GM11168 (cell line): ENCODE data around the gene NOCT.
"Not testable (repeated sequence)": the region's sequence is repeated elsewhere in the genome, so short reads cannot be mapped to it uniquely, and the experiment has no call there.

Source experiments
- in situ Hi-C: fragments of 300-500 bp; cut with MboI; formaldehyde crosslinking; loops from one replicate; pipeline ENCODE4 v1.12.0; 2022; ENCODE audit warnings: low sequenced_read_pairs; ENCODE audit not compliant: unreplicated experiment

Gene NOCT

GRCh38 chr4:139008278-139008677, 7.3 kb upstream of the NOCT start:
- in situ Hi-C loops, result not testable (repeated sequence)

DNA sequence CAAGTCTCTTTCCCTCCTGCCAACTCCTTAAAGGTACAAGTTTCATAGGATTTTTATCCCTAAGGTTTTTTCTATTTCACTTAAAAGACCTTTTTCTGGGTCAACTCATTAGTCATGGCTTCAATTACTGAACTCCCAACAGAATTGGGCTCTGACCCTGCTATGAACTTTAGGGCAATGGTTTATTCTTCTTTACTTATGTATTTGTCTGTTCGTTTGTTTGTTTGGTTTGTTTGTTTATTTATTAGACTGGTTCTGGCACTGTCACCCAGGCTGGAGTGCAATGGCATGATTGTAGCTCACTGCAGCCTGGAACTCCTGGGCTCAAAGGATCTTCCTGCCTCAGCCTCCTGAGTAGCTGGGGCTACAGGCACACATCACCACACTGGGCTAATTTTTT, 5.9 kb upstream of the NOCT start:
- in situ Hi-C loops, result no loop called here

- in situ Hi-C loops, result no loop called here
These were observed 4.2 kb upstream of the NOCT start for GRCh38 chr4:139011225-139011950.

DNA sequence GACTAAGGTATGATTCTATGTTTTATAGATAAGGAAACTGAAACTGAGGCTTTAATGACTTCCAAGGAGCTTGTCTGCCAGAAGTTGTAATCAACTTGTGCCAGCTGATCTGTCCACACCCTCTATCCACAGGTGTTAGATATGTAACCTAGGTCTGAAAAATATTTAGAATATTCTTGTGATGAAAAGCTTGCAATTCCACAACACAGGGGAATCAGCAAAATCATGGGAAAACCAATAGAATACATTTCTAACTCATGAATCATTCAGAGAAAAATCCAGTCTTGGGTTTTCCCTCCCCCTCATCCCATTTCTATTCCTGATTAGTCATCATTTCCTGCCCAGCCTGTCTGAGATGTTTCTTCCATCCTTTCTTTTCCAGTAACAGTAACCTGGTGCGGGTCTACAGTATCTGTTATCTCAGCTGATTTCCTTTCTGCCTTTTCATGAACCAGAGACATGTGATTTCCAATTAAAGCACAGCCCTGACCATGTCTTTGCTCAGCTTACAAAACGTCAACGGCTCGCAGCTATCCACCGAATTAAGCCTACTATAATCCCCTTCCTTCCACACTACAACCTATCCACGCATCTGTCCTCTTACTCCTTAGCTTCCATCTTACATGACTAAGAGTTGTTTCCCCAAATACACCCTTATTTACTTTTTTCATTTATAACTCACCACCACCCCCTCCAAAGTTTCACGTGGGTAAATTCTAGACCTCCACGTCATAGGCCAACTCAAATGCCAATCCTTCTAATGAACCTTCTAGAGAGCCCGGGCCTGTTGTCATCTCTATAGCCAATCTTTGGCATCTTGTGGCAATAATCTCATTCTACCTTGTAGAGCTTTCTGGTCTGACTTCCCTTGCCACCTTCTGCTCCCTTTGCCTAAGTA, 961 bp upstream of the NOCT start:
- in situ Hi-C loops, result no loop called here

- in situ Hi-C loops, result no loop called here
These were observed 429 bp downstream of the NOCT start for GRCh38 chr4:139015948-139016471.

- in situ Hi-C loops, result no loop called here
These were observed 2.3 kb downstream of the NOCT start for GRCh38 chr4:139017861-139018260.

GRCh38 chr4:139018501-139018900, 2.9 kb downstream of the NOCT start:
- in situ Hi-C loops, result no loop called here

DNA sequence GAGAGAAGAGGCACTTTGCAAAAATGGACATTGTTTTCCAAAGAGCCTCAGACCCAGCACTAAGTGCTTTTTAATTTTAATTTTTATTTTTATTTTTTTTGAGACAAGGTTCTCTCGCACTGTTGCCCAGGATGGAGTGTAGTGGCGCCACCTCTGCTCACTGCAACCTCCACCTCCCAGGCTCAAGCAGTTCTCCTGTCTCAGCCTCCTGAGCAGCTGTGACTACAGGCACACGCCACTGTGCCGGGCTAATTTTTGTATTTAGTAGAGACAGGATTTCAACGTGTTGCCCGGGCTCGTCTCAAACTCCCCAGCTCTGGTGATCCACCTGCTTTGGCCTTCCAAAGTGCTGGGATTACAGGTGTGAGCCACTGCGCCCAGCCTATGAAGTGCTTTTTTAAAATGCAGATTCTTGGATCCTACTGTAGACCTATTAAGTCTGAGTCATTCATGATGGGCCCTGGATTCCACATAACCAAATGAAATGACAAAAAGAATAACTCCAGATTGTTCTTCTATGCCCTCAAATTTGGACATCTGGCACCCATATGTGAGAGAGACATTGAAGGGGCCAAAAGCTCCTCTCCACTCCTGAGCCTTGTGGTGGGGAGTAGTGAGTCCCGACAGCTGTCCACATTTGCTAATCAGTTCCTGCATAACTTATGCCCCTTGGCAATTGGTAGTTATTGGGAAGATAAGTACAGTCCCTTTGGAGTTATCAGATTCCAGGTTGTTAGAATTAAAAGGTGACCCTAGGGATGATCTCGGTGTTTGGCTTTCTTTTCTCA, 3.6 kb downstream of the NOCT start:
- in situ Hi-C loops, result no loop called here

DNA sequence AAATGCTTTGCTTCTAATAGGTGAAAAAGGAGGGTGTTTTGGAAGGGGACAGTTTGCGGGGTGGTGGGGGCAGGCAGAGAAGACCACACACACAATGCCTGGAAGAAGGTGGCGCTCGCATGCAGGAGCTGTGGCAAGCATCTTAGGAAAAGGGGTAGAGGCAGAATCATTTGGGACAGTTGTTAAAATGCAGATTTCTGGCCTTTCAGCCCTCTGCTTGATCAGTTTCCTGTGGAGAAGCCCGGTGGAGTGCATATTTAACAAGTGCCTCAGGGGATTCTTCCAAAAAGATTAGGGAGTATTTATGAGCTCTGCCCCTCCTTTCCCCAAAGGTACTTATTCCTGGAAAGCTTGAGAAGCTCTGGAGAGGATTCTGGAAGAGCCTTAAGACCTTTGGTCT, 4.8 kb downstream of the NOCT start:
- in situ Hi-C loops, result no loop called here

DNA sequence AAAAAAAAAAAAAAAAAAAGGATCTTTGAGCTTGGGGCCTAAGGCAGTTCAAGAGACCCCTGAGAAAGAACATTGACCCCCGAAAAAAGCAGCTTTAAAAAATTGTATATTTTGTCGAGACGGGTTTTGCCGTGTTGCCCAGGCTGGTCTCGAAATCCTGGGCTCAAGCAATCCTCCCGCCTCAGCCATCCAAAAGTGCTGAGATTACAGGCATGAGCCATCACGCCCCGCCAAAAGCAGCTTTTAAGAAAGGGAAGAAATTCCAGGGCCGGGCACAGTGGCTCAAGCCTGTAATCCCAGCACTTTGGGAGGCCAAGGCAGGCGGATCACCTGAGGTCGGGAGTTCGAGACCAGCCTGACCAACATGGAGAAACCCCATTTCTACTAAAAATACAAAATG, 5.5 kb downstream of the NOCT start:
- in situ Hi-C loops, result not testable (repeated sequence)

DNA sequence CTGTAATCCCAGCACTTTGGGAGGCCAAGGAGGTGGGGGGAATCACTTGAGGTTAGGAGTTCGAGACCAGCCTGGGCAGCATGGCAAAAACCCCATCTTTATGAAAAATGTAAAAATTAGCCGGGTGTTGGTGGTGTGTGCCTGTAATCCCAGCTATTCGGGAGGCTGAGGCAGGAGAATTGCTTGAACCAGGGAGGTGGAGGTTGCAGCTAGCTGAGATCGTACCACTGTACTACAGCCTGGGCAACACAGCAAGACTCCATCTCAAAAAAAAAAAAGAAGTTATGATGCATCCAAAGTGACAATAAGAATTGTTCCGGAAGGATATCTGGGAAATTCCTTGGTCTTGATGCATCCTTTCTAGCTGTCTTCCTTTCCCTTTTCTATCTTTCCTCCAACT, 7.3 kb downstream of the NOCT start:
- in situ Hi-C loops, result no loop called here

- in situ Hi-C loops, result no loop called here
These were observed 9.1 kb downstream of the NOCT start for GRCh38 chr4:139024686-139025085.

DNA sequence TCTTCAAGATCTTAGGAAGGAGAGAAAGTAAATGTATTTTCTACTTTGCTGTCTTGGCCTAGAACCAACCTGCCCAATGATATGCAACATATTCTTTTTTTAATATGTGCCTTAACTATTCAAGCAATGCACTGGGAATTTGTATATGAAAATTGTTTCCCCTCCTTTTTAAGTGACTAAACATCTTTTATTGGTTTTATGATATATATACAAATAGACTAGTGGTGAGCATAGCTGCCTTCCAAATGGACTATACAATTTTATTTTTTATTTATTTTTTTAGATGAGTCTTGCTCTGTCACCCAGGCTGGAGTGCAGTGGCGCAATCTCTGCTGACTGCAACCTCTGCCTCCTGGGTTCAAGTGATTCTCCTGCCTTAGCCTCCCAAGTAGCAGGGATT, 10.3 kb downstream of the NOCT start:
- in situ Hi-C loops, result no loop called here

DNA sequence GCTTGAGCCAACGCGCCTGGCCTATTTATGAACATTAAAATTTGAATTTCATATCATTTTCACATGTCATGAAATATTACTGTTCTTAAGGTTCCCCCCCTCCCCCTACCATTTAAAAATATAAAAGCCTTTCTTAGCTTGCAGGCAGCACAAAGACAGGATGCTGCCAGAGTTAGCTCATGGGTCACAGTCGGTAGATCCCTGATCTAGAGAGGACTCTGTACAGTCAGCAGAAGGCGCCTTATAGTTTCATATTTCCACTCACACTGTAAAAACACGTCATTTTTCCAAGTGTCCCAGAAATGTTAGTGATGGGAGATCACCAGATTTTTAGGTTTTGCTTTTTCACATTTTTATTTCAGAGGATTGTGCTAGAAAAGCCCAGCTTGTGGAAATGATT, 12.2 kb downstream of the NOCT start:
- in situ Hi-C loops, result no loop called here

GRCh38 chr4:139028191-139028661, 12.6 kb downstream of the NOCT start:
- in situ Hi-C loops, result no loop called here

- in situ Hi-C loops, result not testable (repeated sequence)
These were observed 14.3 kb downstream of the NOCT start for GRCh38 chr4:139029866-139030363.

GRCh38 chr4:139030614-139031235, 15.1 kb downstream of the NOCT start:
- in situ Hi-C loops, result no loop called here

DNA sequence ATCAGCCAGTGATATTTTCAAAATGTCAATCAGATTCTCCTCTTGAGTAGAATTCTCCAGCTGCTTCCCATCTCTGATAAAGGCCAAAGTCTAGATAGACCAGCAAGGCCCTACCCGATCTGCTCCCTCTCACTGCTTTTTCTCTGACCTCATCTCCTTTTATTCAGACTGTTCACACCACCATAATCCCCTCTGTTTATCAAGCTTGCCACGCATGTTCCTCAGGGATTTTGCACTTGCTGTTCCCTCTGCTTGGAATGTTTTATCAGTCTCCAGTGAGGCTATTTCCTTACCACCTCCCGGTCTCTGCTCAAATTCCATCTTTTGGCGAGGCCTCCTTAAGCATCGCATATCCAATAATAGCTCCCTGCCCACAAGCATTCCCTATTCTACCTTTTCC, 20.1 kb downstream of the NOCT start:
- in situ Hi-C loops, result no loop called here

DNA sequence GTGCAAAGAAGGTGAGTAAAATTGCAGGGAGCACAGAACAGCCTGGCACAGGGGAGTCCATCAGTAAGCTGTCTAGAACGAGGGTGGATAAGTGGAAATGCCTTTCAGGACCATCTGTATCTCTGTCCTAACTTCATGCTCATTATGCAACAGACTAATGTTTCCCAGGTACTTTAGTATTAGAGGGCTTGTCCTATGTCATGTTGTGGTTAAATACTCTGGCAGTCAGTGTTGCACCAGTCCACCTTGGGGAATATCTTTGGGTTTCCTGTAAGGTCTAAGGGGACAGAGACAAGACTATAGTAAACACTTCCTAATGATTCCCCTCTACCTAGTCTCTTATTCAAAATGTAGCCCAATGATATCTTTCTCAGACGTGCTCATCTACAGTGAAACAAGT, 21.3 kb downstream of the NOCT start:
- in situ Hi-C loops, result no loop called here
